ENCODE data around the gene LIME1.

The LIME1 gene

GRCh38 chr20:63748934-63749270 lies 12.4 kb downstream of the LIME1 start:
- DNase-seq, result no peak

- peak in 15 of 56 donors; percentile 15 to 63 (median 40) for DNase-seq
Observed at GRCh38 chr20:63749597-63750508, 13.4 kb downstream of the LIME1 start.

GRCh38 chr20:63750807-63751470 lies 14.5 kb downstream of the LIME1 start:
- DNase-seq, result no peak

DNA sequence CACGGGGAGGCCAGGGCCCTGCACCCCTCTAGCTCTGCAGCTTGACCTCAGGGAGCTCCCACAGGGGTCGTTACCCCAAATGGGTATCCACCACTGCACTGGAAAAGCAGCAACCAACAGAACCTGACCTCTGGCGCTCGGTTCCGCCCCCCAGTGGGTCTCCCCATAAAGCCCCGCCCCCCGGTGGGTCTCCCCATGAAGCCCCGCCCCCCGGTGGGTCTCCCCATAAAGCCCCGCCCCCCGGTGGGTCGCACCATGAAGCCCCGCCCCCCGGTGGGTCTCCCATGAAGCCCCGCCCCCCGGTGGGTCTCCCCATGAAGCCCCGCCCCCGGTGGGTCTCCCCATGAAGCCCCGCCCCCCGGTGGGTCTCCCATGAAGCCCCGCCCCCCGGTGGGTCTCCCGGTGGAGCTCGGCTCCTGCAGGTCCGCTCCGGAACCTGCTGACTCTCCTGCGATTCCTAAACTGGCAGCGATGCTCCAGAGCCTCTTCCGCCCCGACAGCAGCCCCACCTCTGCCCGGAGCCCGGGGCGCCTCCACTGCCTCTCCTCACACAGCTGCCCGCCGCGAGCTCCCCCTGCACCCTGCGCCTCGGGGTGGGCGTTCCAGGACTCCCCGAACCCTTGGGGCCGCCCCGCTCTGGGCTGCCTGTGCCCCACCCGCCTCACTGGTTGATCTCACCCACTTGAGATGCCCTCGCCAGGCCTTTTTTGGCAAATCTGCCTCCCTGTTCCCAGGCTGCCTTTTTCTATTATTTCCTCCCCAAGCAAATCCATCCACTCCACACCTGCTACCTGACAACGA lies 15.2 kb downstream of the LIME1 start:
- no peak for DNase-seq

GRCh38 chr20:63752411-63753101 lies 16.1 kb downstream of the LIME1 start:
- DNase-seq, result no peak

DNA sequence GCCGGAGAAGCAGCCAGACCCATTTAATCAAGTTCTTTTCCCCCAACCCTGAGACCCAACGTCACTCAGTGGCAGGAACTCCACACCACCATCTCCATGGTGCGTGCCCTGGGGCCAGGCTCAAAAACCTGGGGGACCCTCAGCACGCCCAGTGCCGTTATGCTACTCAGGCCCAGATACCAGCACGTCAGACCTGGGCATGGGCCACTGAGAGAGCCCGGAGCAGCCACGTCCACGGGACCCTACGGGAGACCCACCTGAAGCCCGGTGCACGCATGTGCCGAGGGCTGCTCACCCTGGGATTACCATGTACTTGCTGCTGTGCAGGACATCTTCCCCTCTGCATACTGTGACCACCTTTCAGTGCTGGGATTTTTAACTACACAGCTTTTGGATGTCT lies 16.9 kb downstream of the LIME1 start:
- no peak for DNase-seq

DNA sequence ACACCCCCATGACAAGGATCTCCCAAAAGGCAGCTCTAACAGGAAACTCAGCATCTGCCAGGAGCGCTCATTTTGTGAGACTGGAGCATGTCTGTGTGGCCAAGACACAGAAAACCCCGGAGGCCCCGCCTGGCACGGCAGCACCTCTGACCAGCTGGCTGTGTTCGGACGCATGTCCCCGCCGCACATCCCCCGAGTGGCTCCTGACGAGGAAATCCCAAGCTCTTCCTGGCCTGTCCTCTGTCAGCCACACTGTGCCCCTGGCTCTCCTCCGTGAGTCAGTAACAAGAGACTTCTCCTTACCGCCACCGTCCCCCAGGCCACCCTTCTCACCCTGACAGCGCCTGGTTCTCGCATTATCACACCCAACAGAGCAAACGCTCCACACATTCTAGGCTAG lies 17.5 kb downstream of the LIME1 start:
- no peak for DNase-seq

DNA sequence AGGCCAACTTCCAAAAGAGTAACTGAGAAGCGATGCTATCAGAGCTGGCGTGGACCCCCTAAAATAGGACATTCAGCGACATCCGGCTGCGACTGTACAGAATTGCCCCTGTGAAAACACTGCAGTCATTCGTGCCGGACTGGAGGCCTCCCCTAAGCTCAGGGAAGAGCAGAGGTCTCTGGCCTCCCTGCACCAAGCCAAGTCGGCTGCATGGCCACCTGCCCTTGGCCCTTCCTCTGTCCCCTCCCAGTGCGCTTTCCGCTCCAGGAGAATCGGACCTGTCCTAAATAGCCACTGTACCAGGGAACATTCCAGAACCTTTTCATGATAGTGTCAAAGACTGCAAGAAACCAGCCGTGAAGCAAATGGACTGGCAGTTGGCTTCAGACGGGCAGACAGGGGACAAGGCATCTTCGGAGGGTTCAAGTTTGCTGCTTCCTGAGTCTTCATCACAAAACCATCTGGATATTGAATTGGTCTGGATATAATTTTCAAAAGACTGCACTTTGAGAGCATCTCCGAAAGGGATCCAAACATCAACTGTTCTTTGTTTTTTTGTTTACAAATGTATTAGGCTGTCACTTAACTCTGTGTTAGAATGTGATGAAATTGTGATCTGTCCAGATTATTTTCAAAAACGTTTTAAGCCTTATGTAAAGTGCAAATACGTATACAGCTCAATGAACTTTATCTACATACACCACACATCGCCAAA lies 19.6 kb downstream of the LIME1 start:
- DNase-seq, result no peak

DNA sequence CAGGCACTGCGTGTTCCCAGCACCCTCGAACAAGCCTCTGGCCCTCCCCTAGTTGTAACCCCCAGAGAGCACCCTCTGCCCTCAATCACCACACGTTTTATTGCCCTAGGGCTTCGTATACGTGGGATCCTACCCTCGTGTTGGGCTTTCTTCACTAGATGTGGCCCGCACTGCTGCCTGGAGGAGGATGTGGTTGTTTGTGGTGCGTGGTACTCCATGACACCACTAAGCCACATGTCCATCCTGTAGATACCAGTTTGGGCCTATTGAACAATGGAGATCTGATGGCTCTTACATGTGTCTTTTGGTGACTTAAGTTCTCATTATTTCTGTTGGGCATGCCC lies 20.2 kb downstream of the LIME1 start:
- no peak for DNase-seq

- DNase-seq, result no peak
Observed at GRCh38 chr20:63758152-63758551, 21.7 kb downstream of the LIME1 start.

DNA sequence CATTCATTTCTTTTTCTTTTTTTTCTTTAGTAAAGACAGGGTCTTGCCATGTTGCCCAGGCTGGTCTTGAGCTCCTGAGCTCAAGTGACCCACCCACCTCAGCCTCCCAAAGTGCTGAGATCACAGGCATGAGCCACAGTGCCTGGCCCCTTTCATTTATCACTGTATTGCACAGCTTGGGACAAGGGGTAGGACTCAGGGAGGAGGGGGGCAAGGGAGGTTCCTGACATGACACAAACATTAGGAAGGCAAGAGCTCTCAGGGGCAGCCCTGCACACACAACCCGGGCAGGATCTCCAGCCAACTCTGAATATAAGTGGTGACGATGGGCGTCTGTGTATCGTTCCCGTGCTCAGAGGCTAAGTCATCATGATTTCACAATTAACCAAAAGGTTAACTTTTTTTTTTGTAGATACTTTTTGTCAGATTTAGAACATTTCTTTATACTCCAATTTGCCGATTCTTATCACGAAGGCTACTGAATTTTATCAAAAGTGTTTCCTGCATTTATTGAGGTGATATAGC lies 23.0 kb downstream of the LIME1 start:
- DNase-seq, result no peak

GRCh38 chr20:63765082-63765873 lies 28.8 kb downstream of the LIME1 start:
- no peak for DNase-seq

DNA sequence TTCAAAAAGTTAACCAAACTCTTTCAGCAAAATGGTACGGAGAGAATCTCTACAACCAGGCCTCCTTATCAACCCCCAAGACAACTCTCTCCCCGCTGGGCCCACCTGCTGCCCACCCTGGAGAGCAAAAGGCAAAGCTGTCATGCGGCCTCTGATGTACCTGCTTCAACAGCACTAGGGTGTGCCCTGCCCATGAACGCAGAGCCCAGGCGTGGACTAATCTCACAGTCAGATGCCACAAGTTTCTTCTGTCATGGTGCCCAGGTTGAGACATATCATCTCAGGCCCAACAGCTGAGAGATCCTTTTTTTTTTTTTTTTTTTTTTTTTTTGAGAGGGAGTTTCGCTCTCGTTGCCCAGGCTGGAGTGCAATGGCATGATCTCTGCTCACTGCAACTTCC lies 29.4 kb downstream of the LIME1 start:
- DNase-seq, result no peak

DNA sequence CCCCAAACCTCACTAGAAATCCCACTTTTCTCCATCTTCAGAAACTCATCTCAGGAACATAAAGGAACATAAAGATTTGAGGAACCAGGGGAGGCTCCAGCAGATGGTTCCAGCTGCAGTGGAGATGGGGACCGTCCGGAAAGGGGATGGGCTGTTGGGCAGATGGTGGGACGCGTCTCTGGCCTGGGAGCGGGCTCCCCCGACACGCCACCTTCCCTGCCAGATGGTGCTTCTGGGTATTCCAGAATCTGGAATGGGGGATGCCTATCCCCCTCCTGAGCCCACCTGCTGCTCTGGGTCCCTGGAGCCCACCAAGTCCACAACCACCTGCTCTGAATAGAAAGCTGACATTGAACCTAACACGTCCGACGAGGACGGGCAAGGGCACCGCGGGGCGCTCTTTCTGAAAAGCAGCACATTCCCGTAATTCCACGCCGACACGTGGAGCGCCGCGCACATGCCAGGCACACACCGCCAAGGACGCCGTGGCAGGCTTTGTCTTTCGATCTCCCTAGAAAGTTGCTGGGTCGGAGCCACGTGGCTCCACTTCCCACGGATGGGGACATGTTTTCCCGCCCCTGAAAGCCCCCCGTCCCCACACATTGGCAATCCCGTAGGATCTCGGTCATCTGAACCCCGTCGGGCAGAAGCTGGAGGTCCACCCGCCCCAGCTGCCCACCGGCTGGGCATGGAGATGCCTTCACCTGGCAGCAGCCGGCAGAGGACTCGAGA lies 30.4 kb downstream of the LIME1 start:
- no peak for DNase-seq

DNA sequence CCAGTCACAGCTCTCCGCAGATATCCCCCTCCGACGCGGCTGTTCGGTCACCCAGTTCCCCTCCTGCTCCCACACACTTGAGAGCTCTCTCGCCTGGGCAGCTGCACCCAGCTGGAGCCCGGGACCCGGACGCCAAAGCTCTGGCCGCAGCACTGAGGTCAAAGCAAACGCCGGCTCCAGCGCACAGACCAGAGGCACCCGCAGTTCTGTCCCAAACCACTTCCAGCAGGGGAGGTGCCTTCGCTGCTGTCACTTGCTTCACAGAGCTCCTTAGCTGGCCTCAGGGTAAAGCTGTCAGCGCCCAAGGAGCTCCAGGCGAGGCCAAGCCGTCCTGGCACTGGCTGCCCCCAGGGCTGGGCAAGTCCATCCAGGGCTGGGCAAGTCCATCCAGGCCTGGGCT lies 31.0 kb downstream of the LIME1 start:
- no peak for DNase-seq

DNA sequence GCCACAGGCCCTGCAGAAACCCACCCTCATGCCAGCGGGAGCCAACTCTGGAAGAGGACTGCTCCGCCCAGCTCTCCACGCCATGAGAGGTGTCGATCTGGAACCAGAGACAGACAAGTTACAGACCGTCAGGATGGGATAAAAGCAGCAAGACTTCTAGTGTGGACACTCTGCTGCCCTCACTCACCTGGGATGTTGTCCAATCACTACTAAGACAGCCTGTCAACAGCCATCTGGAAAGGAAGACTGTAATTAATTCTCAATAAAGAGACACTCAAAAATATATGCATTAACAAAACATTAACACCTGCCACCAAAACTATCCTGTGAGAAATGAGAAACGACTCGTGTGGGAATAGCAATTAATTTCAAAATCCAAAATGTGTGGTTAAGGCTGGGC lies 31.4 kb downstream of the LIME1 start:
- DNase-seq, result no peak

GRCh38 chr20:63768591-63769515 lies 32.4 kb downstream of the LIME1 start:
- DNase-seq, result no peak

- no peak for DNase-seq
Observed at GRCh38 chr20:63769891-63770474, 33.5 kb downstream of the LIME1 start.
